ENCODE data around the gene DCLK2. TPM values are rescaled to one million over a fixed set of nuclear protein-coding genes. Genes with fewer than 3 reads are reported as not detected.

The DCLK2 gene
- total RNA-seq, 1 donor from 2014 or later, result 30.1 TPM

- no peak overlapping the region for H3K4me3 Mint-ChIP-seq
- peaks cover 13% of the 10 kb centered on the region for H3K9me3 Mint-ChIP-seq
- H3K27me3 Mint-ChIP-seq (ENCODE audit: low read depth), result no peaks in the 10 kb centered on the region
- no peak for DNase-seq (ENCODE audit: low read depth, low spot score)
- peaks cover 19% of the 10 kb centered on the region for H3K36me3 Mint-ChIP-seq (ENCODE audit: low read depth)
- peaks cover 8% of the 10 kb centered on the region for H3K4me1 Mint-ChIP-seq
- no peak for TF ChIP-seq CTCF (conservative IDR thresholded peaks at IDR 0.05)
- no peak overlapping the region for H3K27ac Mint-ChIP-seq (ENCODE audit: unreplicated experiment)
Measured at GRCh38 chr4:150123796-150124677, 45.8 kb downstream of the DCLK2 start.

GRCh38 chr4:150126201-150126863, 48.1 kb downstream of the DCLK2 start:
- Mint-ChIP-seq H3K4me3 (no peak overlapping the region), H3K36me3 (ENCODE audit: low read depth) (peaks cover 15% of the 10 kb centered on the region), H3K27me3 (ENCODE audit: low read depth) (no peaks in the 10 kb centered on the region), H3K27ac (ENCODE audit: unreplicated experiment) (no peak overlapping the region), H3K4me1 (peaks cover 8% of the 10 kb centered on the region), H3K9me3 (peaks cover 10% of the 10 kb centered on the region)
- no peak for DNase-seq (ENCODE audit: low read depth, low spot score)
- TF ChIP-seq CTCF (conservative IDR thresholded peaks at IDR 0.05), result no peak

GRCh38 chr4:150126864-150127203, 48.6 kb downstream of the DCLK2 start:
- Mint-ChIP-seq H3K27me3 (ENCODE audit: low read depth) (no peaks in the 10 kb centered on the region), H3K36me3 (ENCODE audit: low read depth) (peaks cover 10% of the 10 kb centered on the region), H3K4me1 (peaks cover 8% of the 10 kb centered on the region), H3K27ac (ENCODE audit: unreplicated experiment) (no peak overlapping the region), H3K4me3 (no peak overlapping the region), H3K9me3 (peaks cover 6% of the 10 kb centered on the region)
- TF ChIP-seq CTCF (conservative IDR thresholded peaks at IDR 0.05), result no peak
- DNase-seq (ENCODE audit: low read depth, low spot score), result no peak

GRCh38 chr4:150127757-150128156, 49.5 kb downstream of the DCLK2 start:
- no peak for TF ChIP-seq CTCF (conservative IDR thresholded peaks at IDR 0.05)
- no peak for DNase-seq (ENCODE audit: low read depth, low spot score)
- Mint-ChIP-seq H3K27me3 (ENCODE audit: low read depth) (no peaks in the 10 kb centered on the region), H3K9me3 (peaks cover 2% of the 10 kb centered on the region), H3K4me1 (peaks cover 8% of the 10 kb centered on the region), H3K36me3 (ENCODE audit: low read depth) (peaks cover 4% of the 10 kb centered on the region), H3K4me3 (no peak overlapping the region), H3K27ac (ENCODE audit: unreplicated experiment) (no peak overlapping the region)

- no peak for TF ChIP-seq CTCF (conservative IDR thresholded peaks at IDR 0.05)
- H3K4me3 Mint-ChIP-seq, result no peak overlapping the region
- no peak for DNase-seq (ENCODE audit: low read depth, low spot score)
- H3K27ac Mint-ChIP-seq (ENCODE audit: unreplicated experiment), result no peak overlapping the region
- H3K27me3 Mint-ChIP-seq (ENCODE audit: low read depth), result no peaks in the 10 kb centered on the region
- H3K4me1 Mint-ChIP-seq, result no peaks in the 10 kb centered on the region
- peaks cover 6% of the 10 kb centered on the region for H3K36me3 Mint-ChIP-seq (ENCODE audit: low read depth)
- peaks cover 2% of the 10 kb centered on the region for H3K9me3 Mint-ChIP-seq
Measured at GRCh38 chr4:150130933-150131332, 52.7 kb downstream of the DCLK2 start.
